Heart left ventricle (tissue), 16 donors: ENCODE data around the gene TBCE. TPM values are rescaled to one million over a fixed set of nuclear protein-coding genes. Genes with fewer than 3 reads are reported as not detected.

Experiments
- ATAC-seq, 4 donors: fragments of 200-7000 bp; cut with Tn5 transposase; one replicate each; pipeline ENCODE4 v1.9.1; 2020 to 2022; ENCODE audit warnings: moderate library complexity in 4 of 4, mild to moderate bottlenecking in 3 of 4, moderate number of reproducible peaks in 1 of 4
- DNase-seq, 5 donors: peaks; one replicate each; pipeline ENCODE4 v3.0.0-alpha.2; 2020
- H3K27ac ChIP-seq, 12 donors: fragments of 200-600 bp; sonication (generic) in 4 of 12; one replicate each; pipeline versions ENCODE4 v1.5.0 to v1.8.0; 2016 to 2022; ENCODE audit warnings: mild to moderate bottlenecking in 2 of 12
- H3K27me3 ChIP-seq, 9 donors: fragments of 200-600 bp; sonication (generic) in 2 of 9; one replicate each; pipeline versions ENCODE4 v1.5.1 to v1.8.0; 2016 to 2022; ENCODE audit warnings: mild to moderate bottlenecking in 3 of 9
- H3K36me3 ChIP-seq, 9 donors: fragments of 200-600 bp; sonication (generic) in 2 of 9; one replicate each; pipeline versions ENCODE4 v1.5.0 to v1.8.0; 2018 to 2022; ENCODE audit warnings: mild to moderate bottlenecking in 2 of 9
- H3K4me1 ChIP-seq, 12 donors: fragments of 200-600 bp; sonication (generic) in 4 of 12; one replicate each; pipeline versions ENCODE4 v1.5.0 to v1.8.0; 2016 to 2022; ENCODE audit warnings: mild to moderate bottlenecking in 3 of 12
- H3K4me3 ChIP-seq, 12 donors: fragments of 200-600 bp; sonication (generic) in 4 of 12; one replicate each; pipeline versions ENCODE4 v1.5.0 to v1.8.0; 2017 to 2022; ENCODE audit warnings: mild to moderate bottlenecking in 9 of 12, moderate library complexity in 4 of 12
- H3K9me3 ChIP-seq, 12 donors: fragments of 200-600 bp; sonication (generic) in 4 of 12; one replicate each; pipeline versions ENCODE4 v1.5.0 to v1.8.0; 2016 to 2022; ENCODE audit warnings: mild to moderate bottlenecking in 1 of 12
- CTCF ChIP-seq, 12 donors: fragments of 200-600 bp; sonication (generic) in 4 of 12; IDR thresholded peaks; one replicate each; pipeline versions ENCODE4 v1.5.0 to v1.8.0; 2018 to 2022; ENCODE audit warnings: antibody characterized with exemption in 12 of 12, mild to moderate bottlenecking in 5 of 12
- POLR2A ChIP-seq, 2 donors: fragments of 450-650 bp; IDR thresholded peaks; one replicate each; pipeline ENCODE4 v1.6.1; 2017; ENCODE audit warnings: antibody characterized with exemption in 2 of 2, mild to moderate bottlenecking in 2 of 2, moderate library complexity in 2 of 2
- WGBS, 4 donors: extraction: QIAGEN DNeasy Blood & Tissue Kit in 2 of 4; methylation state at CpG; one replicate each; pipeline versions ENCODE4 v1.1.5 to v1.1.7; 2013 to 2018; 5-methylcytosine and 5-hydroxymethylcytosine counted together
- intact Hi-C, 10 donors: fragments of 100-400 bp; cut with DNase I; formaldehyde crosslinking; loops; one replicate each; pipeline versions ENCODE4 v1.11.1 to v1.14.2; 2022
- polyA plus RNA-seq, 2 donors: library from polyadenylated mRNA; stranded (reverse); fragments of 200-250 nt; gene quantifications; one replicate each; pipeline ENCODE4 v1.2.3, GENCODE V29; 2013
- total RNA-seq, 9 donors: library from RNA; depleted of rRNA in 2 of 9; stranded (reverse); fragments of >200 nt in 2 of 9; fragmentation: NEBNext Ultra II Directional in 3 of 9; extraction: Animal tissue kit (Norgen Biotek cat#: 25700) in 3 of 9; gene quantifications; one replicate each; pipeline versions ENCODE4 v1.1.0 to v1.2.4, GENCODE V29; 2016 to 2023
- donor health status: ischemic (EF 13 %, LVEDD 7.1; RV severe dilation, severe dysfunction).
- donor health status: healthy with polysubstance abuse.
- donor health status: DM: no; HTN: yes; CAD: no.
- donor health status: DM: no; HTN: no; CAD: no.
- donor health status: ischemic (EF 25% LVEDD 6.9; RV normal size, moderate dysfunction).
- donor health status: ischemic (EF 25% LVEDD 5.7; RV mildly dilated, moderate dysfunction).
- donor health status: healthy.
- donor health status: DM: yes; HTN: yes; CAD: no.
- donor health status: ischemic (EF 35%, LVEDD 5.7; RV mildly dilated, moderate dysfunction).
- donor health status: nonischemic (EF 11% LVEDD 7.7; RV severe dilation, severe dysfunction).
- donor health status: DM: yes; HTN: yes; CAD: no.
- donor health status: PGD.
- donor health status: ischemic (EF 29% LVEDD 5.4; RV normal size, mild dysfunction).
- donor health status: nonischemic (EF 23%, LVEDD 6.1; RV moderate dilation, normal function).

The TBCE gene
- total and polyA plus RNA-seq, 11 donors: 15.2 to 39.5 (median 18.2) TPM

DNA sequence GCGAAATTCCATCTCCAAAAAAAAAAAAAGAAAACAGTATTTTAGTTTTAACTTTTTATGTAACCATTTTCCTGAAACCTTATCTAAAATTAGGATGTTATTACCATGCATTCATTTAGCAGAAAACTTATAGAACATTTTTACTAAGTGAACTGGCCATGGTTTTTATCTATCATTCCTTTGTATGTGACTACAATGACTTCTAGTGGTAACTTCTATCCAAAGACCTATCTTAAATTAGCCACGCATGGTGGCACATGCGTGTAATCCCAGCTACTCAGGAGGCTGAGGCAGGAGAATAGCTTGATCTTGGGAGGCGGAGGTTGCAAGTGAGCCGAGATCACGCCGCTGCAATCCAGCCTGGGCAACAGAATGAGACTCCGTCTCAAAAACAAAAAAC, 27.5 kb upstream of the TBCE start:
- TF ChIP-seq POLR2A (IDR thresholded peaks at IDR 0.05): no peak
- TF ChIP-seq CTCF (IDR thresholded peaks at IDR 0.05): no peak
- Histone ChIP-seq H3K27ac (no peak overlapping the region), H3K36me3 (peaks cover 0 to 89% (median 77%) of the 10 kb centered on the region in 9 donors), H3K4me3 (no peak overlapping the region), H3K9me3 (no peaks in the 10 kb centered on the region), H3K27me3 (no peaks in the 10 kb centered on the region), H3K4me1 (peaks cover 0 to 25% (median 12%) of the 10 kb centered on the region in 12 donors)
- intact Hi-C loops: loop anchor here in 2 of 10 donors (10.0 kb wide), 2 partner anchors 65 to 75 kb away; no protein-coding TSS in a partner anchor
- no peak for DNase-seq
- WGBS, 4 donors: 83 to 85% (median 84%) methylated on average over 8 of the region's 8 CpGs
- ATAC-seq: no peak

GRCh38 chr1:235341334-235341733, 25.9 kb upstream of the TBCE start:
- WGBS, 4 donors: 29 to 47% (median 39%) methylated on average over 1 of the region's 1 CpG
- TF ChIP-seq CTCF (IDR thresholded peaks at IDR 0.05) (no peak), POLR2A (IDR thresholded peaks at IDR 0.05) (no peak)
- ATAC-seq (no peak), DNase-seq (no peak)
- intact Hi-C loops: no loop called here
- Histone ChIP-seq H3K9me3 (no peaks in the 10 kb centered on the region), H3K27ac (no peak overlapping the region), H3K36me3 (peaks cover 0 to 89% (median 69%) of the 10 kb centered on the region in 9 donors), H3K4me3 (no peak overlapping the region), H3K27me3 (no peaks in the 10 kb centered on the region), H3K4me1 (peaks cover 0 to 25% (median 11%) of the 10 kb centered on the region in 12 donors)

- H3K4me1 ChIP-seq: peaks cover 0 to 18% (median 6%) of the 10 kb centered on the region in 12 donors
- H3K27me3 ChIP-seq: no peaks in the 10 kb centered on the region
- WGBS, 4 donors: 62 to 69% (median 66%) methylated on average over 6 of the region's 6 CpGs
- H3K9me3 ChIP-seq: no peaks in the 10 kb centered on the region
- ATAC-seq (no peak), DNase-seq (no peak)
- intact Hi-C loops: no loop called here
- no peak overlapping the region for H3K27ac ChIP-seq
- TF ChIP-seq CTCF (IDR thresholded peaks at IDR 0.05) (no peak), POLR2A (IDR thresholded peaks at IDR 0.05) (no peak)
- peaks cover 0 to 88% (median 68%) of the 10 kb centered on the region in 9 donors for H3K36me3 ChIP-seq
- no peak overlapping the region for H3K4me3 ChIP-seq
Measured at GRCh38 chr1:235342039-235342438, 25.2 kb upstream of the TBCE start.

DNA sequence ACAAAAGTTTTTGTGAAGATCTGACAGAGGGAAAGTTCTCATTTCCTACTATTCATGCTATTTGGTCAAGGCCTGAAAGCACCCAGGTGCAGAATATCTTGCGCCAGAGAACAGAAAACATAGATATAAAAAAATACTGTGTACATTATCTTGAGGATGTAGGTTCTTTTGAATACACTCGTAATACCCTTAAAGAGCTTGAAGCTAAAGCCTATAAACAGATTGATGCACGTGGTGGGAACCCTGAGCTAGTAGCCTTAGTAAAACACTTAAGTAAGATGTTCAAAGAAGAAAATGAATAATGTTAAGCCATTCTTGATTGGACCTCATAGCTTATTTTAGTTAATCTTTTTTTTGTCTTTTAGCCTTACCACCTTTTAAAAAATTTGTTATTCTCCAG, 24.8 kb upstream of the TBCE start:
- DNase-seq (no peak), ATAC-seq (no peak)
- intact Hi-C loops: no loop called here
- Histone ChIP-seq H3K27me3 (no peaks in the 10 kb centered on the region), H3K9me3 (no peaks in the 10 kb centered on the region), H3K4me1 (peaks cover 0 to 13% (median 2%) of the 10 kb centered on the region in 12 donors), H3K4me3 (no peak overlapping the region), H3K36me3 (peaks cover 0 to 88% (median 65%) of the 10 kb centered on the region in 9 donors), H3K27ac (no peak overlapping the region)
- 88 to 95% (median 93%) methylated on average over 3 of the region's 3 CpGs for WGBS, 4 donors
- TF ChIP-seq POLR2A (IDR thresholded peaks at IDR 0.05) (no peak), CTCF (IDR thresholded peaks at IDR 0.05) (no peak)
